Activated CD4-positive, alpha-beta T cell treated with anti-CD3 and anti-CD28 coated beads, Interleukin-2, amount 50 U/mL, for 1 hour (primary cell): Measurements from ENCODE around the gene CAMKK2.
"Not testable (repeated sequence)": the region's sequence is repeated elsewhere in the genome, so short reads cannot be mapped to it uniquely, and the experiment has no call there.

Experiments used
- DNase-seq: peaks from one replicate; pipeline ENCODE4 v3.0.0-alpha.2; 2020

The CAMKK2 gene

GRCh38 chr12:121297435-121297991 is 1.0 kb upstream of the CAMKK2 start:
- DNase-seq: no peak

- peak; percentile 2 for DNase-seq
Observed at GRCh38 chr12:121295746-121296617, 527 bp downstream of the CAMKK2 start.

GRCh38 chr12:121295116-121295745 is 1.3 kb downstream of the CAMKK2 start:
- no peak for DNase-seq

GRCh38 chr12:121294151-121294889 is 2.2 kb downstream of the CAMKK2 start:
- DNase-seq: no peak

- no peak for DNase-seq
Observed at GRCh38 chr12:121293603-121294002, 2.9 kb downstream of the CAMKK2 start.

- DNase-seq: no peak
Observed at GRCh38 chr12:121290410-121290809, 6.1 kb downstream of the CAMKK2 start.

GRCh38 chr12:121289962-121290361 is 6.5 kb downstream of the CAMKK2 start:
- DNase-seq: no peak

- DNase-seq: no peak
Observed at GRCh38 chr12:121288986-121289385, 7.5 kb downstream of the CAMKK2 start.

- DNase-seq: no peak
Observed at GRCh38 chr12:121288158-121288845, 8.2 kb downstream of the CAMKK2 start.

GRCh38 chr12:121287267-121287954 is 9.1 kb downstream of the CAMKK2 start:
- DNase-seq: no peak

- DNase-seq: no peak
Observed at GRCh38 chr12:121285856-121286255, 10.7 kb downstream of the CAMKK2 start.

GRCh38 chr12:121284551-121285390 is 11.7 kb downstream of the CAMKK2 start:
- DNase-seq: no peak

GRCh38 chr12:121283841-121284240 is 12.7 kb downstream of the CAMKK2 start:
- DNase-seq: no peak

GRCh38 chr12:121283388-121283787 is 13.1 kb downstream of the CAMKK2 start:
- DNase-seq: no peak

- DNase-seq: not testable (repeated sequence)
Observed at GRCh38 chr12:121282910-121283309, 13.6 kb downstream of the CAMKK2 start.

GRCh38 chr12:121282072-121282742 is 14.3 kb downstream of the CAMKK2 start:
- no peak for DNase-seq

- DNase-seq: not testable (repeated sequence)
Observed at GRCh38 chr12:121281116-121281515, 15.4 kb downstream of the CAMKK2 start.

- DNase-seq: not testable (repeated sequence)
Observed at GRCh38 chr12:121280531-121280930, 16.0 kb downstream of the CAMKK2 start.

- no peak for DNase-seq
Observed at GRCh38 chr12:121279507-121279915, 17.0 kb downstream of the CAMKK2 start.

GRCh38 chr12:121279071-121279375 is 17.5 kb downstream of the CAMKK2 start:
- DNase-seq: no peak
